Ascending aorta (tissue), 2 donors: ENCODE measurements around the gene GJB4. TPM values are rescaled to one million over a fixed set of nuclear protein-coding genes. Genes with fewer than 3 reads are reported as not detected.
A peak's percentile ranks its signal among the peaks of the same experiment; 100 is the strongest.
"Not testable (repeated sequence)": the region's sequence is repeated elsewhere in the genome, so short reads cannot be mapped to it uniquely, and the experiment has no call there.

Experiments used
- DNase-seq, 2 donors: peaks; one replicate each; pipeline ENCODE4 v3.0.0-alpha.2; 2019; ENCODE audit warnings: low spot score in 2 of 2
- H3K27ac ChIP-seq, 2 donors: fragments of 200-600 bp; sonication (generic); one replicate each; pipeline ENCODE4 v1.5.1; 2016 to 2017; ENCODE audit warnings: mild to moderate bottlenecking in 1 of 2
- H3K27me3 ChIP-seq: fragments of 200-600 bp; sonication (generic); one replicate; pipeline ENCODE4 v1.5.1; 2017
- H3K36me3 ChIP-seq, 2 donors: fragments of 200-600 bp; sonication (generic); one replicate each; pipeline ENCODE4 v1.5.1; 2016
- H3K4me1 ChIP-seq, 2 donors: fragments of 200-600 bp; sonication (generic); one replicate each; pipeline ENCODE4 v1.5.1; 2016 to 2017; ENCODE audit warnings: mild to moderate bottlenecking in 1 of 2
- H3K4me3 ChIP-seq, 2 donors: fragments of 200-600 bp; sonication (generic); one replicate each; pipeline ENCODE4 v1.5.1; 2016 to 2017; ENCODE audit warnings: mild to moderate bottlenecking in 1 of 2
- H3K9me3 ChIP-seq, 2 donors: fragments of 200-600 bp; sonication (generic); one replicate each; pipeline ENCODE4 v1.5.1; 2016
- intact Hi-C: fragments of 100-400 bp; cut with DNase I; formaldehyde crosslinking; loops from one replicate; pipeline ENCODE4 v1.15.1; 2023
- total RNA-seq: library from RNA; depleted of rRNA; stranded (reverse); fragments of >200 nt; gene quantifications from one replicate; pipeline ENCODE4 v1.1.0, GENCODE V29; 2016
- TF ChIP-seq, protein P1 (sequence below), 3 experiments: fragments of 200-600 bp in 2 of 3; fragments of 450-650 bp in 1 of 3; sonication (generic) in 2 of 3; IDR thresholded peaks; one replicate each; pipeline ENCODE4 v1.5.1; 2016 to 2019; ENCODE audit warnings: antibody characterized with exemption in 3 of 3, mild to moderate bottlenecking in 1 of 3, moderate library complexity in 1 of 3

GJB4 gene
- total RNA-seq, 1 donor from 2014 or later, result not detected

DNA sequence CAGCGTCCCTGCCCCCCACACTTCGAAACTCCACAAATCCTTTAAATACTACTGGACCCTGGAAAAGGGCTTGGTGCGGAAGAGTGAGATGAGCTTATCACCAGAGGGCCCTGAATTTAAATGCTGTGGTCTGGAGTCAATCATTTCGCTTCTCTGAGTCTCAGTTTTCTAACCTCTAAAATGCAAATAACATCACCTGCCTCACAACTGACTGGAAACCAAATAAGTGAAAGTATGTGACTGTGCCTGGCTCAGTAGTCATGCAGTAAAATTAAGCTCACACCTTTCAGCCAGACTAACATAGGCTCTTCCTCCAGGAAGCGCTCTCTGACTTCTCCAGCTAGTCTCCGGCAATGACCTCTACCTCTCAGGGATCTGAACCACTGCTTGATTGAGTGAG lies 37.5 kb downstream of the GJB4 start:
- Histone ChIP-seq H3K36me3 (peaks cover 4 to 12% of the 10 kb centered on the region in 2 donors), H3K4me3 (peak overlapping the region in 1 of 2 donors; percentile 81), H3K27ac (peak overlapping the region; percentile 33 to 60), H3K4me1 (peaks cover 5 to 7% of the 10 kb centered on the region in 2 donors), H3K9me3 (no peaks in the 10 kb centered on the region), H3K27me3 (no peaks in the 10 kb centered on the region)
- intact Hi-C loops, result no loop called here
- no peak for DNase-seq
- TF ChIP-seq, protein P1, sequence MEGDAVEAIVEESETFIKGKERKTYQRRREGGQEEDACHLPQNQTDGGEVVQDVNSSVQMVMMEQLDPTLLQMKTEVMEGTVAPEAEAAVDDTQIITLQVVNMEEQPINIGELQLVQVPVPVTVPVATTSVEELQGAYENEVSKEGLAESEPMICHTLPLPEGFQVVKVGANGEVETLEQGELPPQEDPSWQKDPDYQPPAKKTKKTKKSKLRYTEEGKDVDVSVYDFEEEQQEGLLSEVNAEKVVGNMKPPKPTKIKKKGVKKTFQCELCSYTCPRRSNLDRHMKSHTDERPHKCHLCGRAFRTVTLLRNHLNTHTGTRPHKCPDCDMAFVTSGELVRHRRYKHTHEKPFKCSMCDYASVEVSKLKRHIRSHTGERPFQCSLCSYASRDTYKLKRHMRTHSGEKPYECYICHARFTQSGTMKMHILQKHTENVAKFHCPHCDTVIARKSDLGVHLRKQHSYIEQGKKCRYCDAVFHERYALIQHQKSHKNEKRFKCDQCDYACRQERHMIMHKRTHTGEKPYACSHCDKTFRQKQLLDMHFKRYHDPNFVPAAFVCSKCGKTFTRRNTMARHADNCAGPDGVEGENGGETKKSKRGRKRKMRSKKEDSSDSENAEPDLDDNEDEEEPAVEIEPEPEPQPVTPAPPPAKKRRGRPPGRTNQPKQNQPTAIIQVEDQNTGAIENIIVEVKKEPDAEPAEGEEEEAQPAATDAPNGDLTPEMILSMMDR (IDR thresholded peaks at IDR 0.05), result no peak

GRCh38 chr1:34800214-34800613 lies 40.7 kb downstream of the GJB4 start:
- H3K27ac ChIP-seq, result peak overlapping the region in 1 of 2 donors; percentile 32
- TF ChIP-seq, protein P1 (IDR thresholded peaks at IDR 0.05), result no peak
- intact Hi-C loops, result no loop called here
- no peaks in the 10 kb centered on the region for H3K27me3 ChIP-seq
- no peak overlapping the region for H3K4me3 ChIP-seq
- no peak for DNase-seq
- no peaks in the 10 kb centered on the region for H3K9me3 ChIP-seq
- H3K4me1 ChIP-seq, result no peaks in the 10 kb centered on the region
- H3K36me3 ChIP-seq, result peaks cover 4 to 8% of the 10 kb centered on the region in 2 donors

DNA sequence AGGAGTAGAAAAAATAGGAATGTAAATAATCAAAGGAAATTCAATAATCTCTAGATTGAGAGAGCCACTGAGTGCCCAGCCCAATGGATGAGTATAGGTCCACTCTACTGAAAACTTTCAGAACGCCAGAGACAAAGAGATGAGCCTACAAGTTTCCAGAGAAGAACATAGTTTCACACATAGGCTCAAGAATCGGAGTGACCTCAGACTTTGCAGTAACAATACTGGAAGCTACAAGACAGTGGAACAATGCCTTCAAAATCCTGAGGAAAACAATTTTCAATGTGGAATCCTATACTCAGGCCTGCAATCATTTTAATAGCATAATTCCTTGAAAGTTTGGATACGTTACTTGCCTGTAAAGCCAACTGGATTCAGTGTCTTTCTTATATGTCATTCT lies 44.2 kb downstream of the GJB4 start:
- H3K4me1 ChIP-seq, result no peaks in the 10 kb centered on the region
- no peak overlapping the region for H3K27ac ChIP-seq
- intact Hi-C loops, result no loop called here
- TF ChIP-seq, protein P1 (IDR thresholded peaks at IDR 0.05), result no peak
- no peaks in the 10 kb centered on the region for H3K27me3 ChIP-seq
- peaks cover 0 to 8% of the 10 kb centered on the region in 2 donors for H3K36me3 ChIP-seq
- H3K9me3 ChIP-seq, result no peaks in the 10 kb centered on the region
- DNase-seq, result no peak
- H3K4me3 ChIP-seq, result no peak overlapping the region

- no peaks in the 10 kb centered on the region for H3K27me3 ChIP-seq
- H3K36me3 ChIP-seq, result peaks cover 0 to 8% of the 10 kb centered on the region in 2 donors
- intact Hi-C loops, result no loop called here
- H3K4me3 ChIP-seq, result no peak overlapping the region
- TF ChIP-seq, protein P1 (IDR thresholded peaks at IDR 0.05), result no peak
- H3K27ac ChIP-seq, result no peak overlapping the region
- DNase-seq, result peak in 1 of 2 donors; percentile 54
- H3K9me3 ChIP-seq, result no peaks in the 10 kb centered on the region
- no peaks in the 10 kb centered on the region for H3K4me1 ChIP-seq
Observed at GRCh38 chr1:34806396-34806795, 46.9 kb downstream of the GJB4 start.

DNA sequence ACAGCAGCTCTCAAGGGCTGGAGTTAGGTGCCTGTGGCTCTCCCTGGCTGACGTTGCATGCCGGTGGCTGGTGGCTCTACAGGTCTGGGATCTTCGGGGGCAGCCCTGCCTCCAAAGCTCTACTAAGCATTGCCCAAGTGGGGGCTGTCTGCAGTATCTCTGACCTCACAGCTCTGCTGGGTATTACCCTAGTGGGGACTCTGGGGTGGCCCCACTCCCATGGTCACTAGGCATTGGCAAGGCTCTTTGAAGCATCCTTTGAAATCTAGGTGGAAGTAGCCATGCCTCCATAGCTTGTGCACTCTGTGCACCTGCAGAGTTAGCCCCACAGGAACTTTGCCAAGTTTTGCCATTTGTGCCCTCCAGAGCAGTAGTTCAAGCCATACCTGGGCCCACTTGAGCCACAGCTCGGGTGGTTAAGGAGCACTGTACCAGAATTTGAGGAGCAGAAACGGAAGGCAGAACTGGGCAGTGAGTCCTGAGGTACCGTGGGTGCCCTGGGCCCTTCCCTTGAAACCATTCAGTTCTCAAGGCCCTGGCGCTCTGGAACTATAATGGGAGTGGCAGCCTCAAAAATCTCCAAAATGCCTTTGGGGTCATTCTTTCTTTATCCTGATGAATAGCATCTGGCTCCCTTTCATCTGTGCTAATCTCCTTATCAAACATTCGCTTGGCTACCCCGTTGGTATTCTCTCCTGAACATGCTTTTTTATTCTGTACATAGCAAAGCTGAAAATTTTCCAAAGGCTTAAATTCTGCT lies 48.7 kb downstream of the GJB4 start:
- intact Hi-C loops, result no loop called here
- H3K4me1 ChIP-seq, result no peaks in the 10 kb centered on the region
- peak in 1 of 2 donors; percentile 42 for DNase-seq
- H3K9me3 ChIP-seq, result no peaks in the 10 kb centered on the region
- TF ChIP-seq, protein P1 (IDR thresholded peaks at IDR 0.05), result no peak
- H3K27me3 ChIP-seq, result no peaks in the 10 kb centered on the region
- no peak overlapping the region for H3K27ac ChIP-seq
- H3K36me3 ChIP-seq, result peaks cover 0 to 7% of the 10 kb centered on the region in 2 donors
- H3K4me3 ChIP-seq, result no peak overlapping the region

DNA sequence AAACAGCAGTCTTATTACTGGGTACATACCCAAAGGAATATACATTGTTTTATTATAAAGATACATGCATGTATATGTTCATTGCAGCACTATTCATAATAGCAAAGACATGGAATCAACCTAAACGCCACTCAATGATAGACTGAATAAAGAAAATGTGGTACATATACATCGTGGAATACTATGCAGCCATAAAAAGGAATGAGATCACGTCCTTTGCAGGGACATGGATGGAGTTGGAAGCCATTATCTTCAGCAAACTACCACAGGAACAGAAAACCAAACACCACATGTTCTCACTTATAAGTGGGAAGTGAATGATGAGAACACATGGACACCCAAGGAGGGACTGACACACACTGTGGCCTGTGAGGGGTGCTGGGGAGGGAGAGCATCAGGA lies 51.2 kb downstream of the GJB4 start:
- peaks cover 0 to 13% of the 10 kb centered on the region in 2 donors for H3K4me1 ChIP-seq
- H3K27ac ChIP-seq, H3K9me3 ChIP-seq, intact Hi-C loops, H3K36me3 ChIP-seq, H3K4me3 ChIP-seq, H3K27me3 ChIP-seq: not testable (repeated sequence)
- peak in 1 of 2 donors; percentile 19 for DNase-seq

Other genes with a start within 250 kb of the GJB4 start
- not detected for gene GJB5, start 4.7 kb upstream of the GJB4 start, total RNA-seq
- not detected for gene GJB3, start 21.5 kb downstream of the GJB4 start, total RNA-seq
- 190 TPM for gene GJA4, start 33.3 kb downstream of the GJB4 start, total RNA-seq
- 23.2 TPM for gene SMIM12, start 100.0 kb downstream of the GJB4 start, total RNA-seq
- not detected for gene DLGAP3, start 169.9 kb downstream of the GJB4 start, total RNA-seq
- 16.1 TPM for gene TMEM35B, start 225.6 kb downstream of the GJB4 start, total RNA-seq